ENCODE data around the gene TNFSF8.

The TNFSF8 gene

GRCh38 chr9:114894609-114895433 lies 35.6 kb downstream of the TNFSF8 start (continued):
- TF ChIP-seq PATZ1 (tag by site-specific recombination; IDR thresholded peaks at IDR 0.05) (no peak), ZNF610 (tag by site-specific recombination; IDR thresholded peaks at IDR 0.05; ENCODE audit: borderline replicate concordance) (no peak), ZSCAN23 (tag by site-specific recombination; IDR thresholded peaks at IDR 0.05) (no peak), YY2 (tag by site-specific recombination; IDR thresholded peaks at IDR 0.05) (no peak), GLI4 (tag by site-specific recombination; IDR thresholded peaks at IDR 0.05) (no peak), ZNF280C (tag by site-specific recombination; IDR thresholded peaks at IDR 0.05) (no peak), ZNF155 (tag by site-specific recombination; IDR thresholded peaks at IDR 0.05) (no peak), ZNF292 (tag by site-specific recombination; IDR thresholded peaks at IDR 0.05; ENCODE audit: borderline replicate concordance, low read depth) (no peak), ZNF473 (tag by site-specific recombination; IDR thresholded peaks at IDR 0.05) (no peak), ZNF707 (tag by site-specific recombination; IDR thresholded peaks at IDR 0.05) (no peak), BCL11B (tag by site-specific recombination; IDR thresholded peaks at IDR 0.05; ENCODE audit: low read depth) (no peak), SCRT2 (tag by site-specific recombination; IDR thresholded peaks at IDR 0.05) (no peak), ZNF837 (tag by site-specific recombination; IDR thresholded peaks at IDR 0.05) (no peak), GLIS2 (tag by site-specific recombination; IDR thresholded peaks at IDR 0.05) (no peak), ZFP37 (tag by site-specific recombination; IDR thresholded peaks at IDR 0.05) (no peak), ZNF830 (tag by site-specific recombination; IDR thresholded peaks at IDR 0.05; ENCODE audit: low read depth) (no peak), ZNF266 (tag by site-specific recombination; IDR thresholded peaks at IDR 0.05; ENCODE audit: low read depth) (no peak), ZNF214 (tag by site-specific recombination; IDR thresholded peaks at IDR 0.05; ENCODE audit: borderline replicate concordance) (no peak), ZXDB (tag by site-specific recombination; IDR thresholded peaks at IDR 0.05) (peak; percentile 46; the same call in 1 of the 2 replicates), ZNF24 (tag by site-specific recombination; IDR thresholded peaks at IDR 0.05) (no peak), ZSCAN18 (tag by site-specific recombination; IDR thresholded peaks at IDR 0.05) (no peak), MZF1 (tag by site-specific recombination; IDR thresholded peaks at IDR 0.05; ENCODE audit: borderline replicate concordance) (no peak), ZNF530 (tag by site-specific recombination; IDR thresholded peaks at IDR 0.05; ENCODE audit: low read depth) (no peak), ZBTB11 (tag by site-specific recombination; conservative IDR thresholded peaks at IDR 0.05; ENCODE audit: low read depth) (no peak), ZNF549 (tag by site-specific recombination; IDR thresholded peaks at IDR 0.05) (no peak), ZNF335 (tag by site-specific recombination; conservative IDR thresholded peaks at IDR 0.05) (peak; percentile 24; the same call in 1 of the 2 replicates), ZNF529 (tag by site-specific recombination; IDR thresholded peaks at IDR 0.05; ENCODE audit: insufficient replicate concordance) (no peak), ZNF366 (tag by site-specific recombination; conservative IDR thresholded peaks at IDR 0.05) (peak; percentile 52; the same call in 1 of the 2 replicates), SP2 (tag by site-specific recombination; IDR thresholded peaks at IDR 0.05) (no peak), ZFP41 (tag by site-specific recombination; IDR thresholded peaks at IDR 0.05; ENCODE audit: borderline replicate concordance) (no peak), ZNF560 (tag by site-specific recombination; IDR thresholded peaks at IDR 0.05; ENCODE audit: borderline replicate concordance) (no peak), ZBTB1 (tag by site-specific recombination; IDR thresholded peaks at IDR 0.05) (no peak)
